Esophagus squamous epithelium (tissue), 5 donors: Measurements from ENCODE around the gene LINC00305. TPM values are rescaled to one million over a fixed set of nuclear protein-coding genes. Genes with fewer than 3 reads are reported as not detected.

Source experiments
- DNase-seq: peaks from one replicate; lab custom pipeline; 2025; lab: John Stamatoyannopoulos, UW
- H3K27ac ChIP-seq, 4 donors: fragments of 200-600 bp; sonication (generic); one replicate each; pipeline ENCODE4 v1.5.1; 2016 to 2019; ENCODE audit warnings: mild to moderate bottlenecking in 1 of 4
- H3K27me3 ChIP-seq, 4 donors: fragments of 200-600 bp; sonication (generic); 1 replicate in 3 of 4; 2 replicates in 1 of 4; pipeline versions ENCODE4 v1.5.1 to v1.6.0; 2017 to 2021; ENCODE audit warnings: antibody characterized with exemption in 1 of 4
- H3K36me3 ChIP-seq, 3 donors: fragments of 200-600 bp; sonication (generic); one replicate each; pipeline ENCODE4 v1.5.1; 2016 to 2019
- H3K4me1 ChIP-seq, 3 donors: fragments of 200-600 bp; sonication (generic); one replicate each; pipeline ENCODE4 v1.5.1; 2017 to 2019
- H3K4me3 ChIP-seq, 4 donors: fragments of 200-600 bp; sonication (generic); 1 replicate in 3 of 4; 2 replicates in 1 of 4; pipeline ENCODE4 v1.5.1; 2016 to 2019; ENCODE audit warnings: mild to moderate bottlenecking in 2 of 4, moderate library complexity in 1 of 4
- H3K9me3 ChIP-seq, 3 donors: fragments of 200-600 bp; sonication (generic); one replicate each; pipeline ENCODE4 v1.5.1; 2016 to 2019
- CTCF ChIP-seq, 6 experiments: fragments of 450-650 bp in 4 of 6; fragments of 200-600 bp in 2 of 6; sonication (generic) in 2 of 6; IDR thresholded peaks; one replicate each; pipeline ENCODE4 v1.5.1; 2016 to 2019; ENCODE audit warnings: antibody characterized with exemption in 6 of 6, mild to moderate bottlenecking in 4 of 6, moderate library complexity in 4 of 6
- POLR2A ChIP-seq, 4 donors: fragments of 450-650 bp; IDR thresholded peaks; one replicate each; pipeline ENCODE4 v1.6.1; 2017; ENCODE audit warnings: antibody characterized with exemption in 4 of 4, mild to moderate bottlenecking in 4 of 4, moderate library complexity in 3 of 4
- WGBS, 2 donors: methylation state at CpG; one replicate each; pipeline ENCODE4 v1.1.5; 2018; 5-methylcytosine and 5-hydroxymethylcytosine counted together
- intact Hi-C: fragments of 100-400 bp; cut with DNase I; formaldehyde crosslinking; loops from one replicate; pipeline ENCODE4 v1.15.0; 2022
- total RNA-seq, 4 donors: library from RNA; depleted of rRNA; stranded (reverse); fragments of >200 nt; gene quantifications; one replicate each; pipeline ENCODE4 v1.1.0, GENCODE V29; 2016
- donor health status: DM: yes; HTN: yes; CAD: no.

Gene LINC00305
- total RNA-seq, 4 donors from 2014 or later: not detected

- H3K27me3 ChIP-seq: no peaks in the 10 kb centered on the region
- no peak overlapping the region for H3K4me3 ChIP-seq
- TF ChIP-seq POLR2A (IDR thresholded peaks at IDR 0.05) (no peak), CTCF (IDR thresholded peaks at IDR 0.05) (no peak)
- H3K4me1 ChIP-seq: no peaks in the 10 kb centered on the region
- no peaks in the 10 kb centered on the region for H3K36me3 ChIP-seq
- intact Hi-C loops: no loop called here
- no peaks in the 10 kb centered on the region for H3K9me3 ChIP-seq
- no peak for DNase-seq
- no peak overlapping the region for H3K27ac ChIP-seq
- WGBS, 2 donors: 37 to 46% methylated on average over 6 to 7 of the region's 7 CpGs
Measured at GRCh38 chr18:64110692-64111480, 38.0 kb downstream of the LINC00305 start.

GRCh38 chr18:64103986-64104385 is 44.9 kb downstream of the LINC00305 start:
- H3K4me3 ChIP-seq: no peak overlapping the region
- H3K27ac ChIP-seq: no peak overlapping the region
- intact Hi-C loops: no loop called here
- H3K27me3 ChIP-seq: no peaks in the 10 kb centered on the region
- H3K36me3 ChIP-seq: no peaks in the 10 kb centered on the region
- DNase-seq: no peak
- no peaks in the 10 kb centered on the region for H3K4me1 ChIP-seq
- TF ChIP-seq POLR2A (IDR thresholded peaks at IDR 0.05) (no peak), CTCF (IDR thresholded peaks at IDR 0.05) (no peak)
- 90 to 92% methylated on average over 4 of the region's 4 CpGs for WGBS, 2 donors
- H3K9me3 ChIP-seq: no peaks in the 10 kb centered on the region

- DNase-seq: no peak
- Histone ChIP-seq H3K36me3 (no peaks in the 10 kb centered on the region), H3K4me3 (no peak overlapping the region), H3K4me1 (no peaks in the 10 kb centered on the region), H3K27ac (no peak overlapping the region), H3K9me3 (no peaks in the 10 kb centered on the region), H3K27me3 (no peaks in the 10 kb centered on the region)
- TF ChIP-seq CTCF (IDR thresholded peaks at IDR 0.05) (no peak), POLR2A (IDR thresholded peaks at IDR 0.05) (no peak)
- WGBS, 2 donors: 22 to 47% methylated on average over 6 of the region's 6 CpGs
- intact Hi-C loops: no loop called here
Measured at GRCh38 chr18:64100116-64100922, 48.6 kb downstream of the LINC00305 start.

- Histone ChIP-seq H3K9me3 (no peaks in the 10 kb centered on the region), H3K36me3 (no peaks in the 10 kb centered on the region), H3K27me3 (no peaks in the 10 kb centered on the region), H3K4me1 (no peaks in the 10 kb centered on the region), H3K27ac (no peak overlapping the region), H3K4me3 (no peak overlapping the region)
- TF ChIP-seq POLR2A (IDR thresholded peaks at IDR 0.05) (no peak), CTCF (IDR thresholded peaks at IDR 0.05) (no peak)
- WGBS, 2 donors: 76 to 85% methylated on average over 3 of the region's 3 CpGs
- no peak for DNase-seq
- intact Hi-C loops: no loop called here
Measured at GRCh38 chr18:64099244-64099643, 49.6 kb downstream of the LINC00305 start.

GRCh38 chr18:64097497-64097896 is 51.4 kb downstream of the LINC00305 start:
- intact Hi-C loops: no loop called here
- no peak overlapping the region for H3K4me3 ChIP-seq
- H3K27ac ChIP-seq: no peak overlapping the region
- no peaks in the 10 kb centered on the region for H3K9me3 ChIP-seq
- no peak for TF ChIP-seq POLR2A (IDR thresholded peaks at IDR 0.05)
- TF ChIP-seq CTCF (IDR thresholded peaks at IDR 0.05): no peak
- WGBS, 2 donors: 68 to 71% methylated on average over 3 of the region's 3 CpGs
- H3K36me3 ChIP-seq: no peaks in the 10 kb centered on the region
- no peaks in the 10 kb centered on the region for H3K4me1 ChIP-seq
- DNase-seq: no peak
- H3K27me3 ChIP-seq: no peaks in the 10 kb centered on the region
